HepG2 (cell line): ENCODE measurements around the gene GNPAT. TPM values are rescaled to one million over a fixed set of nuclear protein-coding genes. Genes with fewer than 3 reads are reported as not detected.

Source experiments
- MAFF ChIP-seq: IDR thresholded peaks from 2 replicates; pipeline ENCODE4 v1.6.1; 2011; ENCODE audit warnings: low read depth, low read length, improper control_type of control experiment
- PHB2 ChIP-seq: fragments of 450-650 bp; IDR thresholded peaks from 2 replicates; pipeline ENCODE4 v1.6.1; 2018; ENCODE audit not compliant: partially characterized antibody
- PHF20 ChIP-seq: sonication (generic); formaldehyde crosslinking; IDR thresholded peaks from 2 replicates; pipeline ENCODE4 v1.5.0; 2020; ENCODE audit warnings: mild to moderate bottlenecking, missing genetic modification reagents
- POGZ ChIP-seq: sonication (generic); formaldehyde crosslinking; IDR thresholded peaks from 2 replicates; pipeline ENCODE4 v1.4.0; 2020; ENCODE audit warnings: mild to moderate bottlenecking, missing genetic modification reagents
- PREB ChIP-seq: sonication (generic); formaldehyde crosslinking; IDR thresholded peaks from 2 replicates; pipeline ENCODE4 v1.4.0; 2020; ENCODE audit warnings: missing genetic modification reagents
- RBAK ChIP-seq: sonication (generic); formaldehyde crosslinking; IDR thresholded peaks from 2 replicates; pipeline ENCODE4 v1.5.1; 2020; ENCODE audit warnings: mild to moderate bottlenecking, missing genetic modification reagents
- SUZ12 ChIP-seq: fragments of 150-350 bp; IDR thresholded peaks from 2 replicates; pipeline ENCODE4 v1.6.1; 2014; ENCODE audit warnings: low read depth, low read length
- ZNF329 ChIP-seq: sonication (generic); formaldehyde crosslinking; IDR thresholded peaks from 2 replicates; pipeline ENCODE4 v1.9.0; 2021; ENCODE audit warnings: low read depth, mild to moderate bottlenecking, missing genetic modification reagents
- ZNF484 ChIP-seq: sonication (generic); formaldehyde crosslinking; IDR thresholded peaks from 2 replicates; pipeline ENCODE4 v1.5.1; 2020; ENCODE audit warnings: mild to moderate bottlenecking, low read depth, missing genetic modification reagents, borderline replicate concordance
- ZNF709 ChIP-seq: sonication (generic); formaldehyde crosslinking; IDR thresholded peaks from 2 replicates; pipeline ENCODE4 v1.5.0; 2020; ENCODE audit warnings: mild to moderate bottlenecking, missing genetic modification reagents
- ZNF761 ChIP-seq: sonication (generic); formaldehyde crosslinking; conservative IDR thresholded peaks from 2 replicates; pipeline ENCODE4 v1.4.0; 2020; ENCODE audit warnings: mild to moderate bottlenecking, missing genetic modification reagents
- ZNF850 ChIP-seq: sonication (generic); formaldehyde crosslinking; conservative IDR thresholded peaks from 2 replicates; pipeline ENCODE4 v1.9.0; 2021; ENCODE audit warnings: mild to moderate bottlenecking, missing genetic modification reagents
- polyA plus RNA-seq, 8 experiments: library from polyadenylated mRNA; depleted of rRNA in 3 of 8; stranded (reverse) in 7 of 8; unstranded in 1 of 8; fragments of >200 nt; fragmentation: Illumina TruSeq in 4 of 8; extraction: Trizol in 4 of 8; gene quantifications; 2 replicates each; pipeline versions ENCODE4 v1.2.1 to v1.2.3, GENCODE V29; 2011 to 2016; ENCODE audit warnings: low read depth in 4 of 8, missing spikeins in 1 of 8, mixed read lengths in 1 of 8; ENCODE audit not compliant: insufficient read depth in 1 of 8
- total RNA-seq, 5 experiments: library from RNA; depleted of rRNA; stranded (reverse); fragments of >200 nt; fragmentation: Illumina TruSeq; extraction: Trizol; gene quantifications; 2 replicates each; pipeline ENCODE4 v1.2.3, GENCODE V29; 2016; ENCODE audit warnings: low read depth in 1 of 5
- TF ChIP-seq, protein P1 (sequence below): sonication (generic); formaldehyde crosslinking; IDR thresholded peaks from 2 replicates; pipeline ENCODE4 v1.5.0; 2020; ENCODE audit warnings: mild to moderate bottlenecking, missing genetic modification reagents, moderate library complexity
- TF ChIP-seq, protein P2 (sequence below): sonication (generic); formaldehyde crosslinking; IDR thresholded peaks from 2 replicates; pipeline ENCODE4 v1.5.0; 2020; ENCODE audit warnings: mild to moderate bottlenecking, missing genetic modification reagents, borderline replicate concordance
- TF ChIP-seq, protein P3 (sequence below): IDR thresholded peaks from 2 replicates; pipeline ENCODE4 v1.6.1; 2016; ENCODE audit warnings: low read depth

Gene GNPAT
- total and polyA plus RNA-seq, 2 of the 13 experiments (the other 11 are each of a cell fraction or from before 2014, with no cell fraction given) = 58.3 to 114 TPM

GRCh38 chr1:231240883-231241735 lies at the start of gene GNPAT (continued):
- TF ChIP-seq ZNF850 (CRISPR knock-in tag) (no peak), MAFF (no peak), ZNF329 (CRISPR knock-in tag) (peak; percentile 61; the same call in 1 of the 2 replicates), SUZ12 (no peak), RBAK (no peak), ZNF761 (CRISPR knock-in tag) (no peak), PREB (CRISPR knock-in tag) (no peak), ZNF484 (CRISPR knock-in tag) (no peak), ZNF709 (CRISPR knock-in tag) (peak; percentile 79; the same call in 1 of the 2 replicates), PHB2 (no peak), POGZ (CRISPR knock-in tag) (peak; percentile 62; the same call in 1 of the 2 replicates), PHF20 (CRISPR knock-in tag) (peak; percentile 91)
- TF ChIP-seq, protein P1, sequence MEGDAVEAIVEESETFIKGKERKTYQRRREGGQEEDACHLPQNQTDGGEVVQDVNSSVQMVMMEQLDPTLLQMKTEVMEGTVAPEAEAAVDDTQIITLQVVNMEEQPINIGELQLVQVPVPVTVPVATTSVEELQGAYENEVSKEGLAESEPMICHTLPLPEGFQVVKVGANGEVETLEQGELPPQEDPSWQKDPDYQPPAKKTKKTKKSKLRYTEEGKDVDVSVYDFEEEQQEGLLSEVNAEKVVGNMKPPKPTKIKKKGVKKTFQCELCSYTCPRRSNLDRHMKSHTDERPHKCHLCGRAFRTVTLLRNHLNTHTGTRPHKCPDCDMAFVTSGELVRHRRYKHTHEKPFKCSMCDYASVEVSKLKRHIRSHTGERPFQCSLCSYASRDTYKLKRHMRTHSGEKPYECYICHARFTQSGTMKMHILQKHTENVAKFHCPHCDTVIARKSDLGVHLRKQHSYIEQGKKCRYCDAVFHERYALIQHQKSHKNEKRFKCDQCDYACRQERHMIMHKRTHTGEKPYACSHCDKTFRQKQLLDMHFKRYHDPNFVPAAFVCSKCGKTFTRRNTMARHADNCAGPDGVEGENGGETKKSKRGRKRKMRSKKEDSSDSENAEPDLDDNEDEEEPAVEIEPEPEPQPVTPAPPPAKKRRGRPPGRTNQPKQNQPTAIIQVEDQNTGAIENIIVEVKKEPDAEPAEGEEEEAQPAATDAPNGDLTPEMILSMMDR (CRISPR knock-in tag) = no peak; the same call in 1 of the 2 replicates
- TF ChIP-seq, protein P2, sequence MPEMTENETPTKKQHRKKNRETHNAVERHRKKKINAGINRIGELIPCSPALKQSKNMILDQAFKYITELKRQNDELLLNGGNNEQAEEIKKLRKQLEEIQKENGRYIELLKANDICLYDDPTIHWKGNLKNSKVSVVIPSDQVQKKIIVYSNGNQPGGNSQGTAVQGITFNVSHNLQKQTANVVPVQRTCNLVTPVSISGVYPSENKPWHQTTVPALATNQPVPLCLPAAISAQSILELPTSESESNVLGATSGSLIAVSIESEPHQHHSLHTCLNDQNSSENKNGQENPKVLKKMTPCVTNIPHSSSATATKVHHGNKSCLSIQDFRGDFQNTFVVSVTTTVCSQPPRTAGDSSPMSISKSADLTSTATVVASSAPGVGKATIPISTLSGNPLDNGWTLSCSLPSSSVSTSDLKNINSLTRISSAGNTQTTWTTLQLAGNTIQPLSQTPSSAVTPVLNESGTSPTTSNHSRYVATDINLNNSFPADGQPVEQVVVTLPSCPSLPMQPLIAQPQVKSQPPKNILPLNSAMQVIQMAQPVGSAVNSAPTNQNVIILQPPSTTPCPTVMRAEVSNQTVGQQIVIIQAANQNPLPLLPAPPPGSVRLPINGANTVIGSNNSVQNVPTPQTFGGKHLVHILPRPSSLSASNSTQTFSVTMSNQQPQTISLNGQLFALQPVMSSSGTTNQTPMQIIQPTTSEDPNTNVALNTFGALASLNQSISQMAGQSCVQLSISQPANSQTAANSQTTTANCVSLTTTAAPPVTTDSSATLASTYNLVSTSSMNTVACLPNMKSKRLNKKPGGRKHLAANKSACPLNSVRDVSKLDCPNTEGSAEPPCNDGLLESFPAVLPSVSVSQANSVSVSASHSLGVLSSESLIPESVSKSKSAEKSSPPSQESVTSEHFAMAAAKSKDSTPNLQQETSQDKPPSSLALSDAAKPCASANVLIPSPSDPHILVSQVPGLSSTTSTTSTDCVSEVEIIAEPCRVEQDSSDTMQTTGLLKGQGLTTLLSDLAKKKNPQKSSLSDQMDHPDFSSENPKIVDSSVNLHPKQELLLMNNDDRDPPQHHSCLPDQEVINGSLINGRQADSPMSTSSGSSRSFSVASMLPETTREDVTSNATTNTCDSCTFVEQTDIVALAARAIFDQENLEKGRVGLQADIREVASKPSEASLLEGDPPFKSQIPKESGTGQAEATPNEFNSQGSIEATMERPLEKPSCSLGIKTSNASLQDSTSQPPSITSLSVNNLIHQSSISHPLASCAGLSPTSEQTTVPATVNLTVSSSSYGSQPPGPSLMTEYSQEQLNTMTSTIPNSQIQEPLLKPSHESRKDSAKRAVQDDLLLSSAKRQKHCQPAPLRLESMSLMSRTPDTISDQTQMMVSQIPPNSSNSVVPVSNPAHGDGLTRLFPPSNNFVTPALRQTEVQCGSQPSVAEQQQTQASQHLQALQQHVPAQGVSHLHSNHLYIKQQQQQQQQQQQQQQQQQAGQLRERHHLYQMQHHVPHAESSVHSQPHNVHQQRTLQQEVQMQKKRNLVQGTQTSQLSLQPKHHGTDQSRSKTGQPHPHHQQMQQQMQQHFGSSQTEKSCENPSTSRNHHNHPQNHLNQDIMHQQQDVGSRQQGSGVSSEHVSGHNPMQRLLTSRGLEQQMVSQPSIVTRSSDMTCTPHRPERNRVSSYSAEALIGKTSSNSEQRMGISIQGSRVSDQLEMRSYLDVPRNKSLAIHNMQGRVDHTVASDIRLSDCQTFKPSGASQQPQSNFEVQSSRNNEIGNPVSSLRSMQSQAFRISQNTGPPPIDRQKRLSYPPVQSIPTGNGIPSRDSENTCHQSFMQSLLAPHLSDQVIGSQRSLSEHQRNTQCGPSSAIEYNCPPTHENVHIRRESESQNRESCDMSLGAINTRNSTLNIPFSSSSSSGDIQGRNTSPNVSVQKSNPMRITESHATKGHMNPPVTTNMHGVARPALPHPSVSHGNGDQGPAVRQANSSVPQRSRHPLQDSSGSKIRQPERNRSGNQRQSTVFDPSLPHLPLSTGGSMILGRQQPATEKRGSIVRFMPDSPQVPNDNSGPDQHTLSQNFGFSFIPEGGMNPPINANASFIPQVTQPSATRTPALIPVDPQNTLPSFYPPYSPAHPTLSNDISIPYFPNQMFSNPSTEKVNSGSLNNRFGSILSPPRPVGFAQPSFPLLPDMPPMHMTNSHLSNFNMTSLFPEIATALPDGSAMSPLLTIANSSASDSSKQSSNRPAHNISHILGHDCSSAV (CRISPR knock-in tag) = no peak
- TF ChIP-seq, protein P3, sequence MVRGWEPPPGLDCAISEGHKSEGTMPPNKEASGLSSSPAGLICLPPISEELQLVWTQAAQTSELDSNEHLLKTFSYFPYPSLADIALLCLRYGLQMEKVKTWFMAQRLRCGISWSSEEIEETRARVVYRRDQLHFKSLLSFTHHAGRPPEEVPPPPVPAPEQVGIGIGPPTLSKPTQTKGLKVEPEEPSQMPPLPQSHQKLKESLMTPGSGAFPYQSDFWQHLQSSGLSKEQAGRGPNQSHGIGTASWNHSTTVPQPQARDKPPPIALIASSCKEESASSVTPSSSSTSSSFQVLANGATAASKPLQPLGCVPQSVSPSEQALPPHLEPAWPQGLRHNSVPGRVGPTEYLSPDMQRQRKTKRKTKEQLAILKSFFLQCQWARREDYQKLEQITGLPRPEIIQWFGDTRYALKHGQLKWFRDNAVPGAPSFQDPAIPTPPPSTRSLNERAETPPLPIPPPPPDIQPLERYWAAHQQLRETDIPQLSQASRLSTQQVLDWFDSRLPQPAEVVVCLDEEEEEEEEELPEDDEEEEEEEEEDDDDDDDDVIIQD (CRISPR knock-in tag) = no peak; the same call in 1 of the 2 replicates
